HL-60 (cell line): ENCODE measurements around the gene KCMF1.

Source experiments
- GABPA ChIP-seq: IDR thresholded peaks from 2 replicates; pipeline ENCODE4 v1.6.1; 2012; ENCODE audit warnings: low read depth
- TF ChIP-seq, protein P1 (sequence below): IDR thresholded peaks from one replicate; pipeline ENCODE4 v1.5.1; 2011; ENCODE audit warnings: low read length, control low read depth, inconsistent platforms; ENCODE audit not compliant: insufficient read depth
- TF ChIP-seq, protein P2 (sequence below): IDR thresholded peaks from 2 replicates; pipeline ENCODE4 v1.6.1; 2012; ENCODE audit warnings: low read depth; ENCODE audit not compliant: insufficient replicate concordance

DNA sequence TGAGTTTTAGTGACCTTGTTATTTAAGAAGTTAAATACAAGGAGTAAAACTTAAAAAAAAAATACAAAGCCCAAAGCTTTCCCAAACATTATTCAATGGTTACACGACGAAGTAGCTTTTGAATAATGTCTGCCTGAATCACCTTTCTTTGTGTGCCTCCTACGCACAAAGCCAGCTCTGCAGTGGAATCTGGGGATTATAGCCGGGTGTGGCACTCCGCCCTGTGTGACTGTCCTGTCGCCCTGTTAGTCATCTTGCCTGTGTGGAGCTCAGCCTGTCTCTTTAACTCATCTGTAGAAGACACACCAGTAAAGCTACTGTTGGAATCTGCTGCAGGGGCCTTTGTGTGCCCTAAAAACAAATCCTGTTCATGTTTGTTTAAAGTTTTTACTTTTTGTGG lies 82.8 kb downstream of the KCMF1 start:
- TF ChIP-seq, protein P1, sequence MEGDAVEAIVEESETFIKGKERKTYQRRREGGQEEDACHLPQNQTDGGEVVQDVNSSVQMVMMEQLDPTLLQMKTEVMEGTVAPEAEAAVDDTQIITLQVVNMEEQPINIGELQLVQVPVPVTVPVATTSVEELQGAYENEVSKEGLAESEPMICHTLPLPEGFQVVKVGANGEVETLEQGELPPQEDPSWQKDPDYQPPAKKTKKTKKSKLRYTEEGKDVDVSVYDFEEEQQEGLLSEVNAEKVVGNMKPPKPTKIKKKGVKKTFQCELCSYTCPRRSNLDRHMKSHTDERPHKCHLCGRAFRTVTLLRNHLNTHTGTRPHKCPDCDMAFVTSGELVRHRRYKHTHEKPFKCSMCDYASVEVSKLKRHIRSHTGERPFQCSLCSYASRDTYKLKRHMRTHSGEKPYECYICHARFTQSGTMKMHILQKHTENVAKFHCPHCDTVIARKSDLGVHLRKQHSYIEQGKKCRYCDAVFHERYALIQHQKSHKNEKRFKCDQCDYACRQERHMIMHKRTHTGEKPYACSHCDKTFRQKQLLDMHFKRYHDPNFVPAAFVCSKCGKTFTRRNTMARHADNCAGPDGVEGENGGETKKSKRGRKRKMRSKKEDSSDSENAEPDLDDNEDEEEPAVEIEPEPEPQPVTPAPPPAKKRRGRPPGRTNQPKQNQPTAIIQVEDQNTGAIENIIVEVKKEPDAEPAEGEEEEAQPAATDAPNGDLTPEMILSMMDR, result no peak
- TF ChIP-seq, protein P2, sequence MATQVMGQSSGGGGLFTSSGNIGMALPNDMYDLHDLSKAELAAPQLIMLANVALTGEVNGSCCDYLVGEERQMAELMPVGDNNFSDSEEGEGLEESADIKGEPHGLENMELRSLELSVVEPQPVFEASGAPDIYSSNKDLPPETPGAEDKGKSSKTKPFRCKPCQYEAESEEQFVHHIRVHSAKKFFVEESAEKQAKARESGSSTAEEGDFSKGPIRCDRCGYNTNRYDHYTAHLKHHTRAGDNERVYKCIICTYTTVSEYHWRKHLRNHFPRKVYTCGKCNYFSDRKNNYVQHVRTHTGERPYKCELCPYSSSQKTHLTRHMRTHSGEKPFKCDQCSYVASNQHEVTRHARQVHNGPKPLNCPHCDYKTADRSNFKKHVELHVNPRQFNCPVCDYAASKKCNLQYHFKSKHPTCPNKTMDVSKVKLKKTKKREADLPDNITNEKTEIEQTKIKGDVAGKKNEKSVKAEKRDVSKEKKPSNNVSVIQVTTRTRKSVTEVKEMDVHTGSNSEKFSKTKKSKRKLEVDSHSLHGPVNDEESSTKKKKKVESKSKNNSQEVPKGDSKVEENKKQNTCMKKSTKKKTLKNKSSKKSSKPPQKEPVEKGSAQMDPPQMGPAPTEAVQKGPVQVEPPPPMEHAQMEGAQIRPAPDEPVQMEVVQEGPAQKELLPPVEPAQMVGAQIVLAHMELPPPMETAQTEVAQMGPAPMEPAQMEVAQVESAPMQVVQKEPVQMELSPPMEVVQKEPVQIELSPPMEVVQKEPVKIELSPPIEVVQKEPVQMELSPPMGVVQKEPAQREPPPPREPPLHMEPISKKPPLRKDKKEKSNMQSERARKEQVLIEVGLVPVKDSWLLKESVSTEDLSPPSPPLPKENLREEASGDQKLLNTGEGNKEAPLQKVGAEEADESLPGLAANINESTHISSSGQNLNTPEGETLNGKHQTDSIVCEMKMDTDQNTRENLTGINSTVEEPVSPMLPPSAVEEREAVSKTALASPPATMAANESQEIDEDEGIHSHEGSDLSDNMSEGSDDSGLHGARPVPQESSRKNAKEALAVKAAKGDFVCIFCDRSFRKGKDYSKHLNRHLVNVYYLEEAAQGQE, result no peak
- TF ChIP-seq GABPA, result no peak
